ENCODE measurements around the gene NPTX1.

NPTX1 gene

DNA sequence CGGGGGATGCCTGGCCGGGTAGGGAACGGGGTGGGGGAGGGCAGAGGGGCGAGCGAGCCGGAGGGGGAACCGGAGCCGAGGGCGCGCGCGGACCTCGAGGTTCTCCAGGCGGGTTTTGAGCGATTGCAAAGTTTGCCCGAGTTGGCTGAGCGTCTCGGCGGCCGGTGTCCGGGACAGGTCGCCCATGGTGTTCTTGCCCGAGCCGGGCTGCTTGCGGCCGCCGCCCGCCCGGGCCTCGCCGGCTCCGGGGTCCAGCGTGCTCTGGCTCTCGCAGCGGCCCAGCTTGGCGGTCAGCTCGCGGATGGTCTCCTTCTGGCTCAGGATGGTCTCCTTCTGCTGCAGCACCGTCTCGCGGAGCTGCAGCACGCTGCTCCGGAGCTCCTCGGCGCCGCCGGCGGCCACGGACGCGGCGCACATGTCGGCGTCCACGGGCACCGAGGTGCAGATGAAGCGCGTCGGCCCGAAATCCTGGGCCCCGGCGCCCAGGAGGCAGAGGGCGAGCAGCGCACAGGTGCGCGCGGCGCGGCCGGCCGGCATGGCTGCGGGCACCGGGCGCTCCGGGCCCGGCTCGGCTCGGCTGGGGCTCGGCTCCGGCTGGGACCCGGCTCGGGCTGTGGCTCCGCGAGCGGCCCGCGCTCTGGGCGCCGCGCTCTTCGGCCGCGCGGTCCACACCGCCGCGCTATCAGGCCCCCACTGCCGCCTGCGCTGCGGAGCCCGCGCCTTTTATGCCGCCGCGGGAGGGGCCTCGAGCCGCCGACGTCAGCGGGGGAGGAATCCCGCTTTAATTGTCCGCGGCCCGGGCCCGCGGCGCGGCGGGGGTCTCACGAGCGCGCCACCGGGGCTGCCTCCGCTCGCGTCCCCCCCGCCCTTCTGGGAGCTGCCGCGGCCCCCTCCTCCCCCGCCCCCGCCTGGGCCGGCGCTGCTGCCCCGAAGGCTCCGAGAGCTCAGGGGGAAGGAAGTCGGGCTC is at the start of gene NPTX1:
NPTX1 (minus strand) TSS at position 698 of the 967 bp plus-strand sequence; CDS start at position 537, 161 bp downstream.
- no peak for DNase-seq

GRCh38 chr17:80523956-80524712 is 47.7 kb upstream of the NPTX1 start:
- no peak for DNase-seq

DNA sequence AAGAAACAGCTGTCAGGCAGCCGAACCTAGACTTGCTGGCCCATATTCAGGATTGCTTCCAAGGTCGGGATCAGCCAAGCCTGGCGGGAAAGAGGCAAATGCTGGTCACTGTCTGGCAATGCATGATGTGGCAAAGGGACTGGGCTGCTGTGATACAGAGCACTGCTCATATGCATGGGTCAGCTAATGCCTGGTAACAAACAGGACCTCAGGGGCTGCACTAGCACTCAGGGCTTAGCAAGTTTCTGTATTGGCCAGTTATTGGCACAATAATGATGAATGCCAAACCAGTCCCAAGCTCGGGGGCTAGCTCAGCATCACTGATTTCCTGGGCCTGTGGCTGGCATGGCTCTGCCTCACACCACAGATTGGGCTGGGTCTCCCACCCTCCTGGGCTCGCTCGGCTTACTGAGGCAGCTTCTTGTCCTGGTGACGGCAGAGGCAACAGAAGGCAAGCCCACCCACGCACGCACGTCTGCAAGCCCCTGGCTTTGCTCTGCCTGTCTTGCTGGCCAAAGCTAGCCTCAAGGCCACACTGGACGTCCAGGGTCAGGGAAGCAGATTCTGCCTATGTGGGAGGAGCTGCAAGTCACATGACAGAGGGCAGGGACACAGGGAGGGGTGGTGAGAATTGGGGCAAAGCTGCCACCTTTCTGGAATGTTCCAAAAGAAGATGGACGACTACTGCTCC is 46.8 kb upstream of the NPTX1 start:
- DNase-seq, result no peak

DNA sequence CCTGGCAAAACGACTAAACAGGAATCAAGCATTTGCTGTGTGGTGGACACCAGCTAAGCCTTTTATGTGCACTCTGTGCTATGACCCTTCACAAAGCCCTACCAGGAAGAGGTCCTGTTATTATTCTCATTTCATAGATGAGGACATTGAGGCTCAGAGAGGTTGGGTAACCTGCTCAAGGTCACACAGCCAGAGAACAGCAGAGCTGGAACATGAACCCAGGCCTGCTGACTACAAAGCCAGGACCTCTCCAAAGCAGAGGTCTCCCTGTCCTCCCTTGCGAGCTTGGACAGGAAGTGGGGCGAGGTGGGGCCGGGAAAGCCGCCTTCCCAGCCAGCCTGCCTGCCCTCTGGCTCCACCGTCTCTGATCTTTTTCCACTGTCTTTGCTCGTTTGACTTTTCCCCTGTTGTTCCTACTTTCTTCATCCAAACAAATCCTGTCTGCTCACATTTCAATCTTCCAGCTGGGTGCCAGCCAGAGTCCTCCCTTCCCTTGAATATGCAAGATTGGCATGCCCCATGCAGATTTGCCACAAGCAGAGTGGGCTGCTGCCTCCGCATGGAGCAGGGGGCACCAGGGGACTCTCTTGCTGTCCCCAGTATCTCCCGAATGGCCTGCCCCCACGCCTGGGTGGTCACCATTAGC is 44.5 kb upstream of the NPTX1 start:
- no peak for DNase-seq

DNA sequence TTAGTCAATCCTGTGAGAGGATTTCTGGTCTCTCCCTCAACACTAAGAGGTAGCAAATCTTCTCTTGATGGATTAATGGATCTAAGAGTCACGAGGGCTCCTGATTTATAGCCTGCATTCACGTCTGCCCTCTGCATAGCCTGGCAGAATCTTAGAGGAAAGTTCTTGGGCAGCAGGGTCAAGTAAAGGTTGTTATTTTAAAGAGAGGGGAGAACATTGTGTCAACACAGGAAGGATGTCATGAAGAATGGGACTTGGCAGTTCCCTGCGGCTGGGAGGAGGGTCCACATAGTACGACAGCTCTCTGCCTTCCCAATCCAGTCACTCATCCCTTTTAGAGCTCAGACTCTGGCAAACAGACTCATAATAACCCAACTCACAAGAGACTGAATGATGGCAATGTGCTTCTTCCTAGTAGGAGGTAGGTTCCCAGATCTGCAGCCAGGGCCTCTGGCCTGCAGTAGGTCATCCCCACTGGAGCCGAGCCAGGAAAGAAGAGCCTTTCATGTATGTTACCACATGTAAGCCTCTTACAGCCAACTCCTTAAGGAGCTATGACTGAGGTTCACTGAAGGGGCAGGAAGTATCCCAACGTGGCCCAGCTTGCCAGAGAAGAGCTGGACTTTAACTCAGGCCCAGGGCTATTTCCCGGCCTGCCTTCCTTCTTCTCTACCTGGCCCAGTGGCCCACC is 42.8 kb upstream of the NPTX1 start:
- DNase-seq, result peak; percentile 23

GRCh38 chr17:80518392-80518791 is 42.0 kb upstream of the NPTX1 start:
- no peak for DNase-seq

DNA sequence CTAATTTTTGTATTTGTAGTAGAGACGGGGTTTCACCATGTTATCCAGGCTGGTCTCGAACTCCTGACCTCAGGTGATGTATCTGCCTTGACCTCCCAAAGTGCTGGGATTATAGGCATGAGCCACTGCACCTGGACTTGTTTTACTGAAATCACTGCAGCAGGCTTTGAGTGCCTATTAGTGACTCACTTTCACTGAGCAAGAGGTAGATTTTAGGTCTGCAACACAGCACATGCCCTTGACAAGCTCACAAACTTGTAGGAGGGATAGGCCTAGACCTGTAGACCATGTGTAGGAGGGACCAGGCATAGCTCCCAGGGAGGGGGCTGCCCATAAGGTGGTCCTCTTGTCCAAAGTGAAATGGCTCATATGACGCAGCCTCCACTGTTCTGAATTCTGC is 41.2 kb upstream of the NPTX1 start:
- no peak for DNase-seq

- DNase-seq, result no peak
These were observed 39.9 kb upstream of the NPTX1 start for GRCh38 chr17:80516171-80516932.

GRCh38 chr17:80513892-80514291 is 37.5 kb upstream of the NPTX1 start:
- DNase-seq, result peak; percentile 65

GRCh38 chr17:80513201-80513600 is 36.8 kb upstream of the NPTX1 start:
- DNase-seq, result no peak

DNA sequence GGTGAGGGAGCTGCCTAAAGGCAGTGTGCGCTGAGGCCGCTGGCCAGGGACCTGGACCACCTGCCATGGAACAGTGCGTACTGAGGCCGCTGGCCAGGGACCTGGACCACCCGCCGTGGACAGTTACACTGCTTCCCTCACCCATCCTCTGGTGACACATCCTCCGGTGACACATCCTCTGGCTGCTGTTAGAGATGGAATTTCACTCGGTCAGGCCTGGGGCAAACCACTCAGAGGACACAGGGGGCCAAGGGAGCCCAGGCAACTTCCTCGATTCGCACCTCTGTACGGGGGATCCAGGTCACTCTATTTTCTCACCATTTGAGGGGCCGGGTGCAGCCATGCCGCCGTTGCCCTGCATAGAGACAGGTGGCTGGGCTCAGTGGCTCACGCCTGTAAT is 35.8 kb upstream of the NPTX1 start:
- DNase-seq, result peak; percentile 51

DNA sequence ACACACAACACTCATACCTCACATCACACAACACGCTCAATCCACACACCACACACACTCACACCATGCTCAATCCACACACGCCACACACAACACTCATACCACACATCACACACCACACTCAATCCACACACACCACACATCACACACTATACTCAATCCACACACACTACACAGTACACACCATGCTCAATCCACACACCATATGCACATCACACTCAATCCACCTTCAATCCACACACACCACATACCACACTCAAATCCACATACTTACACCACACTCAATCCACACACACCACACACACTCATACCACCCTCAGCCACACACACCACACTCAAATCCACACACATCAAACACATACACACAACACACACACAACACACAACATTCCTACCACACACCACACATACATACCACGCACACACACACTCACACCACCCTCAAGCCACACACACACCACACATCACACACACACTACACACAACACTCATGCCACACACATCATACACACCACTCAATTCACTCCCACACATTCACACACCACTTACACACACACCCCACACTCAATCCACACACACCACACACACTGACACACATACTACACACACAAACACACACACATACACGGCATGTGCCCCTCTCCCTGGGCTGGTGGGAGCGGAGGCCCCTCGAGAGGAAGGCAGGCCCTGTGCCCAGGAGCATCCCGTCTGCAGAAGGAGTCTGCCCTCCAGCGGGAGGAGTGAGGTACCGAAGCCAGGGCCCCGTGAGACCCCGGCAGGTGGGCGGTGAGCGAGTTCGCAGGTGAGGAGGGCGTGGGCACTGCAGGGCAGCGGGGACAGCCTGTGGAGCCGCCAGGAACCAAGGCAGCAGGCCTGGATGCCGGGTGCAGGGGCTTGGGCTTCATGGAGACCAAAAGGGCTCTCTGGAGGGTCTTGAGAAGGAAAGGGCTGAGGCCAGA is 35.1 kb upstream of the NPTX1 start:
- DNase-seq, result no peak

DNA sequence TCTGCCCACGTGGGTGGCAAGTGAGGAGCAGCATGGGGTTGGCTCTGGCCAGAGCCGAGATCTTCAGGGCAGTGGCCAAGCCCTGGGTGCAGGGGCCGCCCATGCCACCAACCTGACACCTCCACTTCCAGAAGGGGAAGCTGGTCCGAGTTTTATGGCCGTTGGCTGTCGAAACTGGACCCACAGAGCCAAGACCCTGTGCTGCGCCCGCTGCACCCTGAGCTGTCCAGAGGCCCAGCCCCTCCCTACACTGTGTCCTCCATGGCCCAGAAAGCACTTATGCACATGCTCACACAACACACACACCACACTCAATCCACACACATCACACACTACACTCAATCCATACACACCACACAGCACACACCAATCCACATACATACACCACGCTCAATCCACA is 34.4 kb upstream of the NPTX1 start:
- DNase-seq, result no peak

GRCh38 chr17:80510132-80510531 is 33.7 kb upstream of the NPTX1 start:
- DNase-seq, result no peak

- no peak for DNase-seq
These were observed 32.9 kb upstream of the NPTX1 start for GRCh38 chr17:80509311-80509710.

DNA sequence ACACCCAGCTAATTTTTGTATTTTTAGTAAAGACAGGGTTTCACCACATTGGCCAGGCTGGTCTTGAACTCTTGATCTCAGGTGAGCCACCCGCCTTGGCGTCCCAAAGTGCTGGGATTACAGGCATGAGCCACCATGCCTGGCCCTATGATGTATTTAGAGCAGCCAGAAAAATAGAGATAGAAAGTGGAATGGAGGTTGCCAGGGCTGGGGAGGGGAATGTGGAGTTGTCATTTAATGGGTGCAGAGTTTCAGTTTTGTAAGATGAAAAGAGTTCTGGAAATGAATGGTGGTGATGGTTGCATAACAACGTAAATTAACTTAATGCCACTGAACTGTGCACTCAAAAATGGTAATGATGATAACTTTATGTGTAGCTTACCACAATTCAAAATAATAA is 31.6 kb upstream of the NPTX1 start:
- DNase-seq, result no peak

DNA sequence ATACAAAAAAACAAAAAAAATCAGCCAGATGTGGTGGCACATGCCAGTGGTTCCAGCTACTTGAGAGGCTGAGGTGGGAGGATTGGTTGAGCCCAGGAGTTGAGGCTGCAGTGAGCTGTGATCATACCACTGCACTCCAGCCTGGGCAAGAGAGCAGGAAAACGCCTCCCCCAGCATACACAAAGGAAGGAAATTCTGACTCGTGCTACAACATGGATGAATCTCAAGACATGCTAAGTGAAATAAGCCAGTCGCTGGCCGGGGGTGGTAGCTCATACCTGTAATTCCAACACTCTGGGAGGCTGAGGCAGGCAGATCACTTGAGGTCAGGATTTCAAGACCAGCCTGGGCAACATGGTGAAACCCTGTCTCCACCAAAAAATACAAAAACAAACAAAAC is 30.8 kb upstream of the NPTX1 start:
- peak; percentile 43 for DNase-seq

DNA sequence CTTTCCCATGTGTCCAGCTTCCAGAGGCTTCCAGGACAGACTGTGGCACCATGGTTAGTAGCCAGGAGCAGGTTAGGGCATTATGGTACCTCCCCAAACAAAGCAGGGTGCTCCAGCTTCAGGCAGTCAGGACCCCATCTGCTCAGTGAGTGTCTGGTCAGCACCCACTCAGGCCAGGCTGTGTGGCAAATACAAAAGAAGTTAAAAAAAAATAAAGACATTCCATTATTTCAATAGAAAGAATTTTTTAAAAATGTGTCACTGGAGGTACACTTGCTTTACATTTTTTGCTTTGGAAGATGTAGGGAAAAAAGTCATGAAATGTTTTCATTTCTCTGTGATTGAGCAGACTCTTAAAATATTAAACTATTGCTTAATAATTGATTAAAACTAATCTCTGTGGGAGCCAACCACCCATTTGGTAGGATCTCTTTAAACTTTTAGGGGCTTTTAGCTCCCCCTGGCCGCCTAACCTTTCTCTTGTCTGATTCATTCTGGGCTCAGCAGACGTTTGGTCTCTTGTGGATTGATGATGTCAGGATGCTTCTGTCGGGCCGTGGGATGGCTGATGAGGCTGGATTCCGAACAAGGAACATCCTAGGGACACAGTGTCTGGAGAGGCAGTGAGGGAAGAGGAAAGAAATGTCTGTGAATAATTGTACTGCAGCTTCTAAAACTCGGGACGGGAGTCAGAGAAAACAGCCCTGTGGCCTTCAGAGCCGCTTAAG is 28.4 kb upstream of the NPTX1 start:
- peak; percentile 86 for DNase-seq

GRCh38 chr17:80503921-80504320 is 27.5 kb upstream of the NPTX1 start:
- no peak for DNase-seq
